ENCODE measurements around the gene MCC.

- TF ChIP-seq CTCF (IDR thresholded peaks at IDR 0.05) (no peak), EZH2 (IDR thresholded peaks at IDR 0.05; ENCODE audit: borderline replicate concordance, insufficient read depth, low read depth, low read length, poor library complexity, severe bottlenecking) (no peak)
Measured at GRCh38 chr5:113489299-113489698, 1.0 kb upstream of the MCC start.

Data from B cell (primary cell).